OCI-LY7 (cell line): ENCODE measurements around the gene KIF16B. TPM values are rescaled to one million over a fixed set of nuclear protein-coding genes. Genes with fewer than 3 reads are reported as not detected.

Experiments
- BruUV-seq: library from RNA; stranded (reverse); fragments of 400-500 nt; replicated peaks from 2 replicates; lab custom pipeline; 2021; lab: Mats Ljungman, UMichigan
- CTCF ChIA-PET: fragments of 300-600 bp; sonication (Branson Sonifier 250); formaldehyde crosslinking; loops from one replicate; lab custom pipeline; 2022; ENCODE audit warnings: antibody characterized with exemption; ENCODE audit not compliant: unreplicated experiment; lab: Charles Lee
- POLR2A ChIA-PET: fragments of 300-600 bp; sonication (Branson Sonifier 250); formaldehyde crosslinking; loops from one replicate; lab custom pipeline; 2022; ENCODE audit warnings: antibody characterized with exemption; lab: Charles Lee
- DNase-seq: peaks from one replicate; pipeline ENCODE4 v3.0.0-alpha.2; 2015; ENCODE audit warnings: low spot score
- H2AFZ ChIP-seq: fragments of 200-600 bp; sonication (generic), shearing (Covaris generic); 2 replicates; pipeline ENCODE4 v1.6.1; 2014; ENCODE audit warnings: mild to moderate bottlenecking, antibody characterized with exemption, low read length, moderate library complexity
- H3K27ac ChIP-seq: fragments of 200-600 bp; sonication (generic); 2 replicates; pipeline ENCODE4 v1.5.1; 2014; ENCODE audit warnings: mixed run types, low read depth, mild to moderate bottlenecking, moderate library complexity, low read length, inconsistent platforms; ENCODE audit not compliant: poor library complexity, severe bottlenecking
- H3K36me3 ChIP-seq: fragments of 200-600 bp; sonication (generic); 2 replicates; pipeline ENCODE4 v1.6.1; 2014; ENCODE audit warnings: mild to moderate bottlenecking, antibody characterized with exemption, low read length, moderate library complexity, mixed read lengths; ENCODE audit not compliant: insufficient read depth
- H3K4me1 ChIP-seq: fragments of 200-600 bp; sonication (generic); 2 replicates; pipeline ENCODE4 v1.5.1; 2014; ENCODE audit warnings: mild to moderate bottlenecking, low read length; ENCODE audit not compliant: insufficient read depth, poor library complexity, severe bottlenecking
- H3K4me2 ChIP-seq: fragments of 200-600 bp; sonication (generic); 2 replicates; pipeline ENCODE4 v1.6.1; 2014; ENCODE audit warnings: mild to moderate bottlenecking, low read length
- H3K4me3 ChIP-seq: fragments of 200-600 bp; sonication (generic); 2 replicates; pipeline ENCODE4 v1.5.1; 2014; ENCODE audit warnings: mild to moderate bottlenecking, low read depth, low read length; ENCODE audit not compliant: poor library complexity, severe bottlenecking
- H3K79me2 ChIP-seq: fragments of 200-600 bp; sonication (generic); 2 replicates; pipeline ENCODE4 v1.6.1; 2016; ENCODE audit warnings: low read depth, mild to moderate bottlenecking, low read length, moderate library complexity, mixed read lengths; ENCODE audit not compliant: insufficient read depth
- H3K9me2 ChIP-seq: fragments of 200-600 bp; sonication (generic); 2 replicates; pipeline ENCODE4 v1.6.1; 2016; ENCODE audit warnings: mild to moderate bottlenecking, low read length, mixed read lengths; ENCODE audit not compliant: insufficient read depth
- H3K9me3 ChIP-seq: fragments of 200-600 bp; sonication (generic); 2 replicates; pipeline ENCODE4 v1.6.1; 2014; ENCODE audit warnings: mild to moderate bottlenecking, mixed run types, low read length, mixed read lengths
- H4K20me1 ChIP-seq: fragments of 200-600 bp; sonication (generic); 2 replicates; pipeline ENCODE4 v1.6.1; 2014; ENCODE audit warnings: mild to moderate bottlenecking, antibody characterized with exemption, low read length, moderate library complexity, mixed read lengths; ENCODE audit not compliant: insufficient read depth
- EZH2phosphoT487 ChIP-seq: fragments of 200-600 bp; sonication (generic); IDR thresholded peaks from 2 replicates; pipeline ENCODE4 v1.6.1; 2018; ENCODE audit warnings: low read depth, borderline replicate concordance, mild to moderate bottlenecking, mixed run types, antibody characterized with exemption, low read length, moderate library complexity, mixed read lengths
- intact Hi-C: fragments of 100-400 bp; cut with micrococcal nuclease; formaldehyde crosslinking; loops from one replicate; pipeline ENCODE4 v1.10.0; 2022; ENCODE audit not compliant: unreplicated experiment
- total RNA-seq, 2 experiments: library from RNA; depleted of rRNA in 1 of 2; stranded (reverse); fragments of >200 nt in 1 of 2; shearing (Covaris generic) in 1 of 2; gene quantifications; 2 replicates each; pipeline ENCODE4 v1.2.3, GENCODE V29; 2014 to 2022
- TF ChIP-seq, protein P1 (sequence below): fragments of 200-600 bp; sonication (generic); conservative IDR thresholded peaks from 2 replicates; pipeline ENCODE4 v1.5.1; 2014; ENCODE audit warnings: mild to moderate bottlenecking, antibody characterized with exemption, low read length, moderate library complexity, mixed read lengths

KIF16B gene
- total RNA-seq, 2 experiments from 2014 or later = 6.2 to 11.2 TPM

DNA sequence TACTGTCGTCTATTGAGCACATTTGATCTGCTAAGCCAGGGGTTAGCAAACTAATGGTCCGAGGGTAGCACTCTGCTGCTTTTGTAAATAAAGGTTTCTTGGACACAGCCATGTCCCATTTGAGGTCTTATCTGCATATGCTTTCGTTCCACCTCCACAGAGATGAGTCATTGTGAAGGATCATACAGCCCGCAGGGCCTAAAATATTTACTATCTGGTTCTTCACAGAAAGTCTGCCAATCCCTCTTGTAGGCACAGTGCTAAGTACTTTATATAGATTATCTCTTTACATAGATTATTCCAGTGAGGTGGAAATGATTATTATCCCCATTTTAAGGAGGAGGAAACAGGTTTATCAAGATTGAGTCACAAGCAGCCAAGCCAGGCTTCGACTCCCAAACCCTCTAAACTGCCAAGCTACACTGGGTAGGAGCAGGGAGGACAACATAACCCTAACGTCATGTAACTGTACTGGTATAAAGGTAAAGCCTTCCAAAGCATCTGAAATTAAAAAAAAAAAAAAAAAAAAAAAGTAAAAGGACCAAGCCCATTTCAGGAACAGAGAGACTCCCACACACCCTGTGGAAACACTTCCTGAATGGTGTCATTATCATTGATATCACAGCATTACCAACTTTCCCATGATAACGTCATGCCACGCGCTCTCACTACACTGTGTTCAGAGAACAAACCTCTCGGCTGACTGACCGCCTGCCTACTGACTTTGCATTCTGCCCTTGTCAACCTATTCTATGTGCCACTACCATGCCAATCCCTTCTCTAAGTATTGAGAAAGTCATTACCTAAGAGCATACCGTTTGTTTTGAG, 101.0 kb downstream of the KIF16B start:
- TF ChIP-seq, protein P1, sequence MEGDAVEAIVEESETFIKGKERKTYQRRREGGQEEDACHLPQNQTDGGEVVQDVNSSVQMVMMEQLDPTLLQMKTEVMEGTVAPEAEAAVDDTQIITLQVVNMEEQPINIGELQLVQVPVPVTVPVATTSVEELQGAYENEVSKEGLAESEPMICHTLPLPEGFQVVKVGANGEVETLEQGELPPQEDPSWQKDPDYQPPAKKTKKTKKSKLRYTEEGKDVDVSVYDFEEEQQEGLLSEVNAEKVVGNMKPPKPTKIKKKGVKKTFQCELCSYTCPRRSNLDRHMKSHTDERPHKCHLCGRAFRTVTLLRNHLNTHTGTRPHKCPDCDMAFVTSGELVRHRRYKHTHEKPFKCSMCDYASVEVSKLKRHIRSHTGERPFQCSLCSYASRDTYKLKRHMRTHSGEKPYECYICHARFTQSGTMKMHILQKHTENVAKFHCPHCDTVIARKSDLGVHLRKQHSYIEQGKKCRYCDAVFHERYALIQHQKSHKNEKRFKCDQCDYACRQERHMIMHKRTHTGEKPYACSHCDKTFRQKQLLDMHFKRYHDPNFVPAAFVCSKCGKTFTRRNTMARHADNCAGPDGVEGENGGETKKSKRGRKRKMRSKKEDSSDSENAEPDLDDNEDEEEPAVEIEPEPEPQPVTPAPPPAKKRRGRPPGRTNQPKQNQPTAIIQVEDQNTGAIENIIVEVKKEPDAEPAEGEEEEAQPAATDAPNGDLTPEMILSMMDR = no peak
- no peak for TF ChIP-seq EZH2phosphoT487
- no peak for DNase-seq
- Histone ChIP-seq H3K4me1 (no peaks in the 10 kb centered on the region), H3K36me3 (no peaks in the 10 kb centered on the region), H3K9me2 (no peaks in the 10 kb centered on the region), H4K20me1 (no peaks in the 10 kb centered on the region), H2AFZ (no peak overlapping the region), H3K9me3 (no peaks in the 10 kb centered on the region), H3K4me2 (no peak overlapping the region), H3K27ac (no peak overlapping the region), H3K79me2 (no peaks in the 10 kb centered on the region), H3K4me3 (no peak overlapping the region)
- no TSS peak for BruUV-seq
- ChIA-PET POLR2A (no interaction called here), CTCF (interaction anchor here (0.6 kb wide), 1 partner anchor 953 kb away, joined by 3 read pairs; no protein-coding TSS in a partner anchor)
- intact Hi-C loops = loop anchor here (10.0 kb wide), 2 partner anchors 427 to 627 kb away; no protein-coding TSS in a partner anchor

DNA sequence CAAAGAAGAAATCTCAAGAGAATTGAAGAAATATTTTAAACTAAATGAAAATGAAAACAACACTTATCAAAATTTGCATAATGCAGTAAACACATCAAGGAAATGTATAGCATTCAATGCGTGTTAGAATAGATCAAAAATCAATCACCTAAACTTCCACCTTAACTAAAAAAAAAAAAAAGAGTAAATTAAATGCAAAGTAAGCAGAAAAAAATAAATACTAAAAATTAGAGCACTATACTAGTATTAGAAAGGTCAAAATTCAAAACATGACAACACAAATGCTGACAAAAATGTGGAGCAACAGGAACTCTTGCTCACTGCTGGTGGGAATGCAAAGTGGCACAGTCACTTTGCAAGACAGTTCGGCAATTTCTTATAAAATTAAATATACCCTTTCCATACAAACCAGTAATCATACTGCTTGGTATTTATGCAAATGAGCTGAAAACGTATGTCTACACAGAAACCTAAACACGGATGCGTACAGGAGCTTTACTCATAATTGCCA, 103.8 kb downstream of the KIF16B start:
- ChIA-PET POLR2A (interaction anchor here (1.0 kb wide), 1 partner anchor 112 kb away, joined by 4 read pairs; no protein-coding TSS in a partner anchor), CTCF (no interaction called here)
- no TSS peak for BruUV-seq
- H3K4me1 ChIP-seq = no peaks in the 10 kb centered on the region
- intact Hi-C loops = no loop called here
- no peaks in the 10 kb centered on the region for H3K79me2 ChIP-seq
- no peak for DNase-seq
- no peak for TF ChIP-seq EZH2phosphoT487
- TF ChIP-seq, protein P1 = no peak
- no peak overlapping the region for H3K4me3 ChIP-seq
- H3K27ac ChIP-seq = no peak overlapping the region
- H2AFZ ChIP-seq = no peak overlapping the region
- H3K9me2 ChIP-seq = no peaks in the 10 kb centered on the region
- no peaks in the 10 kb centered on the region for H3K36me3 ChIP-seq
- no peak overlapping the region for H3K4me2 ChIP-seq
- no peaks in the 10 kb centered on the region for H4K20me1 ChIP-seq
- no peaks in the 10 kb centered on the region for H3K9me3 ChIP-seq

DNA sequence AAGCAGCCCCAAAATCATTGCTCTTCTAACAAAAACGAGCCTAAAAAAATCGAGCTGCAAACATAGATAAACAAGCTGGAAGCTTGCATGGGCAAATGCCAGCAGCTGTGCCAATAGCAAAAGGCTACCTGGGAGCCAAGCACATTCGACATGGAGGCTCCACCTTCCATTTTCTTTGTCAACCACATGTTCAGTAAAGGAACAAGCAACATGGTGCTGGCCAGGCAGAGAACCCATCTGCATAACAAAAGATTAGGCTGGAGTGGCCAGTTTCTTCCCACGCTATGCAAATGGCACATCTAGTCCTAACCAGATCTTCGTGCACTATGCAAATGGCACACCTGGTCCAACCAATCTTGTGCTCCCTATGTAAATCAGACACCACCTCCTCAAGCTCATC, 110.5 kb downstream of the KIF16B start:
- H3K4me3 ChIP-seq = no peak overlapping the region
- no peaks in the 10 kb centered on the region for H3K79me2 ChIP-seq
- TF ChIP-seq, protein P1 = no peak
- TF ChIP-seq EZH2phosphoT487 = no peak
- intact Hi-C loops = no loop called here
- no peak for DNase-seq
- H3K36me3 ChIP-seq = no peaks in the 10 kb centered on the region
- H3K9me2 ChIP-seq = no peaks in the 10 kb centered on the region
- no peak overlapping the region for H2AFZ ChIP-seq
- H3K4me2 ChIP-seq = no peak overlapping the region
- POLR2A ChIA-PET = no interaction called here
- H3K27ac ChIP-seq = no peak overlapping the region
- H3K9me3 ChIP-seq = no peaks in the 10 kb centered on the region
- no peaks in the 10 kb centered on the region for H4K20me1 ChIP-seq
- CTCF ChIA-PET = no interaction called here
- H3K4me1 ChIP-seq = no peaks in the 10 kb centered on the region
- no TSS peak for BruUV-seq
